Measurements from ENCODE around the gene CCL3.

Gene CCL3

DNA sequence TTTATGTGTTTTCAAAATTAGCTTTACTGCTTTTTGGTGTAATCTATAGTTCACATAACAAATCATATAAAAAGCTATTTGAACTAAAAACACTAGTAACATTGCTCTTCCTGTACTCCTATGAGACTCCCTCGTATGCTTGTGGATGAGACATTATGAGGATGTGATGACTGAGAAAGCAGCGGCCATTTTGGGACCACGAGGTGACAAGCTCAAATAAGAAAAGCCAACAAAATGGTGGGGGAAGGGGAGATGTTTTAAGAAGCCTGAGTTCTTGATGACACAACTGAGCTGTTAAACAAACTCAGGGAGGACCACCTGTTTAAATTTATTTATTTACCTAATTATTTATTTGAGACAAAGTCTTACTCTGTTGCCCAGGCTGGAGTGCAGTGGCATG is 21.4 kb downstream of the CCL3 start:
- H3K9me3 ChIP-seq (ENCODE audit: control extremely low read depth in 1 of 5, control insufficient read depth in 4 of 5, insufficient read depth in 2 of 5, low read depth in 1 of 5, low read length in 4 of 5), result no peaks in the 10 kb centered on the region
- DNase-seq, result peak in 2 of 3 donors; percentile 15 to 23
- ChIA-PET CTCF (interaction anchor here (0.7 to 1.3 kb wide), 6 partner anchors 11 to 86 kb away, joined by 3 to 5 read pairs (median 3); no protein-coding TSS in a partner anchor), POLR2A (no interaction called here)
- H3K27me3 ChIP-seq (replicated peaks in 2 of 5; ENCODE audit: control insufficient read depth in 4 of 5, insufficient read depth in 5 of 5, low read length in 4 of 5), result peaks cover 0 to 2% (median 0%) of the 10 kb centered on the region in 5 experiments
- 100% methylated on average over 1 of the region's 3 CpGs for WGBS (ENCODE audit: insufficient coverage)
- no peak overlapping the region for H3K4me3 ChIP-seq (ENCODE audit: control insufficient read depth in 1 of 7, extremely low read depth in 1 of 7, insufficient read depth in 4 of 7, low read depth in 2 of 7, low read length in 6 of 7)
- peaks cover 0 to 7% (median 0%) of the 10 kb centered on the region in 4 experiments for H3K4me1 ChIP-seq (ENCODE audit: control extremely low read depth in 1 of 4, control insufficient read depth in 4 of 4, insufficient read depth in 4 of 4, low read length in 3 of 4)
- no peaks in the 10 kb centered on the region for H3K36me3 ChIP-seq (ENCODE audit: control insufficient read depth in 4 of 4, insufficient read depth in 4 of 4, low read length in 3 of 4)
- no peak overlapping the region for H3K27ac ChIP-seq (ENCODE audit: insufficient read depth in 1 of 2, low read depth in 1 of 2, low read length in 2 of 2, poor library complexity in 1 of 2, severe bottlenecking in 2 of 2)

DNA sequence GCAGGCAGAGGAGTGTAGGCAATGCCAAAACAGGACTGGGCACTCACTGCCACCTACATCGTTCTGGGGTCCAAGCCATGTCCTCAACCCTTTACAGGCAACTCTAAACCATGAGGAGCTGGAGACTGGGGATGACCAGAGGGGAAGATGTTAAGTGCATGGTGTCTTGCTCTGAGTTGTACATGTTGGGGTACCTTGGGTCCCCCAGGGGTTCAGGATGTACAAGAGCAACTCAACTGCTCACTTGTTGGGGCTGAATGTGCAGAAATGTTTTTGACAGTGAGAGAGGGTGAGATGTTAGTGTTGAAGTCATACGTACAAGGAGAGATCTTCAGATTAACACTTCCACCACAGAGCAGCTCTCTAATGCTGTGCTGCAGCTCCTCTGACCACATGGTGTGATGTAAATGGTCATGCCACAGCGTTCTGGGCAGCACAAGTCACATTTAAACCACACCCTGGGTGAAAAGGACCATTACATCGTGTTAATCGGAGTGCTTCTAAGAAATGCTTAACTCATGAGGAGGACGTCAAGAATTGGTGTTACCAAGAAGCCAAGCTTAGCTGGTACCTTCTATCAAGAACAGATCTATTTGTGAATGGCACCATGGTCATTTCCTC is 23.5 kb downstream of the CCL3 start:
- Histone ChIP-seq H3K27ac (ENCODE audit: insufficient read depth in 1 of 2, low read depth in 1 of 2, low read length in 2 of 2, poor library complexity in 1 of 2, severe bottlenecking in 2 of 2) (no peak overlapping the region), H3K4me3 (ENCODE audit: control insufficient read depth in 1 of 7, extremely low read depth in 1 of 7, insufficient read depth in 4 of 7, low read depth in 2 of 7, low read length in 6 of 7) (no peak overlapping the region), H3K4me1 (ENCODE audit: control extremely low read depth in 1 of 4, control insufficient read depth in 4 of 4, insufficient read depth in 4 of 4, low read length in 3 of 4) (peaks cover 0 to 4% (median 0%) of the 10 kb centered on the region in 4 experiments), H3K27me3 (replicated peaks in 2 of 5; ENCODE audit: control insufficient read depth in 4 of 5, insufficient read depth in 5 of 5, low read length in 4 of 5) (peaks cover 0 to 2% (median 0%) of the 10 kb centered on the region in 5 experiments), H3K36me3 (ENCODE audit: control insufficient read depth in 4 of 4, insufficient read depth in 4 of 4, low read length in 3 of 4) (no peaks in the 10 kb centered on the region), H3K9me3 (ENCODE audit: control extremely low read depth in 1 of 5, control insufficient read depth in 4 of 5, insufficient read depth in 2 of 5, low read depth in 1 of 5, low read length in 4 of 5) (no peaks in the 10 kb centered on the region)
- no peak for DNase-seq
- CTCF ChIA-PET, result interaction anchor here (0.9 to 1.9 kb wide), 2 partner anchors 83 to 90 kb away, joined by 3 to 5 read pairs; no protein-coding TSS in a partner anchor
- WGBS (ENCODE audit: insufficient coverage), result 96% methylated on average over 4 of the region's 6 CpGs
- POLR2A ChIA-PET, result no interaction called here

DNA sequence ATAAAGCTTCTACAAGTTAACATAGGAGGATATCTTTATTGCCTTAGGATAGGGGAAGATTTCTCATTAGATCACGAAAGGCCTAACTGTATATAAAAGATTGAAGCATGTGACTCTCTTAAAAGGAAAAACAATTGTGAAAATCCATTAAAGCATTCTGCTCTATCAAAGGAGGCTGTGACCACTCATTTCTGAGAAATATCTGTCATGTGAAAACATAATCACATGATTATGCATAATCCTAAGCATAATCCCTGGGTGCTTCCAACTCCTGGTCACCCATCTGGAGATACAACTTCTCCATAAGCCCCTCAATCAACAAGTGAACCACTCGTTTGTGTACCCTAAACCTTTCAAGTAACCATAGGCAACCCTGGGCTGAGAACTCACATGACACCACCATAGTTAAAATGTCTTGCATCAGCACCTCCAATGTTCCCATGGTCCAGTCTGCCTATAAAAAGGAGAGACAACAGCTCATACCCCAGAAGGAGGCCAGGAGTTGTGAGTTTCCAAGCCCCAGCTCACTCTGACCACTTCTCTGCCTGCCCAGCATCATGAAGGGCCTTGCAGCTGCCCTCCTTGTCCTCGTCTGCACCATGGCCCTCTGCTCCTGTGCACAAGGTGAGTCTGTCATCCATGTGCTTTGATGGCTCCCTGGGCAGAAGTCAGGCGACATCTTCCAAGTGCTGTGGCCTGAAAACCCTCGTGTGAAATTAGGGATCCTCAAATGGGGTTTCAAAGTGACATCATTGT is 26.0 kb downstream of the CCL3 start, which contains the start of gene CCL18:
TSS of gene CCL18 (plus strand) at position 487 of the 756 bp plus-strand sequence. CDS start at position 558, 71 bp downstream.
- Histone ChIP-seq H3K4me1 (ENCODE audit: control extremely low read depth in 1 of 4, control insufficient read depth in 4 of 4, insufficient read depth in 4 of 4, low read length in 3 of 4) (no peaks in the 10 kb centered on the region), H3K36me3 (ENCODE audit: control insufficient read depth in 4 of 4, insufficient read depth in 4 of 4, low read length in 3 of 4) (no peaks in the 10 kb centered on the region), H3K27ac (ENCODE audit: insufficient read depth in 1 of 2, low read depth in 1 of 2, low read length in 2 of 2, poor library complexity in 1 of 2, severe bottlenecking in 2 of 2) (no peak within 1 kb of the TSS), H3K4me3 (ENCODE audit: control insufficient read depth in 1 of 7, extremely low read depth in 1 of 7, insufficient read depth in 4 of 7, low read depth in 2 of 7, low read length in 6 of 7) (no peak within 1 kb of the TSS), H3K27me3 (replicated peaks in 2 of 5; ENCODE audit: control insufficient read depth in 4 of 5, insufficient read depth in 5 of 5, low read length in 4 of 5) (peaks cover 0 to 2% (median 0%) of the 10 kb centered on the region in 5 experiments), H3K9me3 (ENCODE audit: control extremely low read depth in 1 of 5, control insufficient read depth in 4 of 5, insufficient read depth in 2 of 5, low read depth in 1 of 5, low read length in 4 of 5) (no peaks in the 10 kb centered on the region)
- no peak for DNase-seq
- 96% methylated on average over 4 of the region's 5 CpGs for WGBS (ENCODE audit: insufficient coverage)
- ChIA-PET CTCF (no interaction called here), POLR2A (no interaction called here)

DNA sequence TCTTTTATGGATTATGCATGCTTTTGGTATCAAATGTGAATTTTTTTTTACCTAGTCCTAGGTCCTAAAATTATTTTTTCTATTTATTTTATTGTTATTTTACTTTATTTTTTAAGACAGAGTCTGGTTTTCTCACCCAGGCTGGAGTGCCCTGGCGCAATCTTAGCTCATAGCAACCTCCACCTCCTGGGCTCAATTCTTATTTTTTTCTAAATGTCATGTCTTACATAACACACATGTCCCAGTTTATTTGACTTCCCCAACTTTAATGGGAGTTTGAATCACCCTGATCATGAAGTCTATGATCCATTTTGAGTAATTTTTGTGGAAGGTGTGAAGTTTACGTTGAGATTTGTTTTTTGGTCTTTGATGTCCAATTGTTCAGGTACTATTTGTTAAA is 29.1 kb downstream of the CCL3 start:
- no peak for DNase-seq
- Histone ChIP-seq H3K27me3 (replicated peaks in 2 of 5; ENCODE audit: control insufficient read depth in 4 of 5, insufficient read depth in 5 of 5, low read length in 4 of 5) (peaks cover 0 to 2% (median 0%) of the 10 kb centered on the region in 5 experiments), H3K4me3 (ENCODE audit: control insufficient read depth in 1 of 7, extremely low read depth in 1 of 7, insufficient read depth in 4 of 7, low read depth in 2 of 7, low read length in 6 of 7) (no peak overlapping the region), H3K4me1 (ENCODE audit: control extremely low read depth in 1 of 4, control insufficient read depth in 4 of 4, insufficient read depth in 4 of 4, low read length in 3 of 4) (no peaks in the 10 kb centered on the region), H3K36me3 (ENCODE audit: control insufficient read depth in 4 of 4, insufficient read depth in 4 of 4, low read length in 3 of 4) (no peaks in the 10 kb centered on the region), H3K27ac (ENCODE audit: insufficient read depth in 1 of 2, low read depth in 1 of 2, low read length in 2 of 2, poor library complexity in 1 of 2, severe bottlenecking in 2 of 2) (no peak overlapping the region), H3K9me3 (ENCODE audit: control extremely low read depth in 1 of 5, control insufficient read depth in 4 of 5, insufficient read depth in 2 of 5, low read depth in 1 of 5, low read length in 4 of 5) (no peaks in the 10 kb centered on the region)
- ChIA-PET CTCF (no interaction called here), POLR2A (no interaction called here)
- 44% methylated on average over 1 of the region's 2 CpGs for WGBS (ENCODE audit: insufficient coverage)

DNA sequence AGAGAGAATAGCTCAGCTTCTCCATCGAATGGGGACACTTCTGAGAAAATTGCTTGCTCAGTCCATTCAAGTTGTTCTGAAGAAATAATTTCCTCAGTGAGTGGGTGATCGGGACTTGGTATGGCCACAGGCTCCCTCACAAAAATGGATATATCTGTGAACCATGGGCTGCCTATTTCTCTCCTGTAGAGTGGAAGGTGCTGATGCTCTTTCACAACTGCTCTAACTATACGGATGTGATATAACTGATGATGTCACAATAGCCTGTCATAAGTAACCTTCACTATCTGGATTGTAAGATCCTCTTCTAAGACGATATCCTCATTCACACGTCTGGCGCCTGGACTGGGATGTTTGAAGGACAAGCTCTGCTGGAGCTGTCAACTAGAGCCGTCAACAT is 30.5 kb downstream of the CCL3 start:
- Histone ChIP-seq H3K36me3 (ENCODE audit: control insufficient read depth in 4 of 4, insufficient read depth in 4 of 4, low read length in 3 of 4) (no peaks in the 10 kb centered on the region), H3K4me1 (ENCODE audit: control extremely low read depth in 1 of 4, control insufficient read depth in 4 of 4, insufficient read depth in 4 of 4, low read length in 3 of 4) (no peaks in the 10 kb centered on the region), H3K27ac (ENCODE audit: insufficient read depth in 1 of 2, low read depth in 1 of 2, low read length in 2 of 2, poor library complexity in 1 of 2, severe bottlenecking in 2 of 2) (no peak overlapping the region), H3K4me3 (ENCODE audit: control insufficient read depth in 1 of 7, extremely low read depth in 1 of 7, insufficient read depth in 4 of 7, low read depth in 2 of 7, low read length in 6 of 7) (no peak overlapping the region), H3K27me3 (replicated peaks in 2 of 5; ENCODE audit: control insufficient read depth in 4 of 5, insufficient read depth in 5 of 5, low read length in 4 of 5) (no peaks in the 10 kb centered on the region), H3K9me3 (ENCODE audit: control extremely low read depth in 1 of 5, control insufficient read depth in 4 of 5, insufficient read depth in 2 of 5, low read depth in 1 of 5, low read length in 4 of 5) (no peaks in the 10 kb centered on the region)
- ChIA-PET CTCF (interaction anchor here (1.0 to 1.9 kb wide), 2 partner anchors 14 to 90 kb away, joined by 3 to 12 read pairs; no protein-coding TSS in a partner anchor), POLR2A (no interaction called here)
- no peak for DNase-seq
- 100% methylated on average over 6 of the region's 7 CpGs for WGBS (ENCODE audit: insufficient coverage)

DNA sequence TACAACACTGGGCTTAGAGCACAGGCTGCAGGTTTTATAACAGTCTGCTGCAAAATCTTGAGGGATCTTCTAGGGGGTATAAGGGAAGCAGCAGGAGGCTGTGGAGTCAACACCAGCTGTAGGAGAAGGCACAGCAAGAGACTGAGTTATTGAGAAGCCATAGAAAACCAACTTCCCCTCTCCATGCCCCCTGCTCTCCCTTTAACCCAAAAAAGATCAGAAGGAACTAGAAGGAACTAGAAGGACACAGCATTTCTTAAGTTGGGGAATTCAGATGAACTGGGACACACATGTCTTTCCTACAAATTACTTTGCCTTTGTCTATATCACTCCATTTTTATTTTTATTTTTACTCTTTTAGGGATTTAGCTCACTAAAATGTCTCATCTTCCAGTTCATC is 32.0 kb downstream of the CCL3 start:
- POLR2A ChIA-PET, result no interaction called here
- CTCF ChIA-PET, result interaction anchor here (1.2 to 1.8 kb wide), 3 partner anchors 11 to 15 kb away, joined by 3 to 4 read pairs (median 3); no protein-coding TSS in a partner anchor

DNA sequence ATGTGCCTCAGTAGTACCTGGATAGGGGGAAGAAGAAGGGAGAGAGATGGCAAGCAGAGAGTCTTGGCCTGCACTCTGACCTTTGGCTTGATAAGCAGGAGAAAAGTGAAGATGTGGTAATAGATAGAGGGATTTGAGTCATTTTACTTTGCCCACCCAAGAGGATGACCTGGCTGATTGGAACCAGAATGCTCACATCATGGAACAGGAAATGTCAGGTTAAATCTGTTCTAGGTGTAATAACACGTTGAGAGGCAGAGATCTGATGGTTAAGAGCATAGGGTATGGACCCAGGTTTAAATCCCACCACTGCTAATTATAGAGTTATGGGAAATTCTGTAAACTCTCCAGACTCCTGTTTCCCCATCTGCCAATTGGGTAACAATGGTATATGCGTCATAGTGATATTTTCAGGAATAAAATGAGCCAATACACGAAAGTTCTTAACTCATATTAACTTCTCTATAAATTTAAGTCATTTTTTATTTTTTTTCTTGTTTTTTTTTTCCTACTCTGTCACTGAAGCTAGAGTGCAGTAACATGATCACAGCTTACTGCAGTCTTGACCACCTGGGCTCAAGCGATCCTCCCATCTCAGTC is 33.9 kb downstream of the CCL3 start:
- no peak for DNase-seq
- Histone ChIP-seq H3K9me3 (ENCODE audit: control extremely low read depth in 1 of 5, control insufficient read depth in 4 of 5, insufficient read depth in 2 of 5, low read depth in 1 of 5, low read length in 4 of 5) (peaks cover 0 to 9% (median 0%) of the 10 kb centered on the region in 5 experiments), H3K27me3 (replicated peaks in 2 of 5; ENCODE audit: control insufficient read depth in 4 of 5, insufficient read depth in 5 of 5, low read length in 4 of 5) (no peaks in the 10 kb centered on the region), H3K27ac (ENCODE audit: insufficient read depth in 1 of 2, low read depth in 1 of 2, low read length in 2 of 2, poor library complexity in 1 of 2, severe bottlenecking in 2 of 2) (no peak overlapping the region), H3K4me3 (ENCODE audit: control insufficient read depth in 1 of 7, extremely low read depth in 1 of 7, insufficient read depth in 4 of 7, low read depth in 2 of 7, low read length in 6 of 7) (no peak overlapping the region), H3K36me3 (ENCODE audit: control insufficient read depth in 4 of 4, insufficient read depth in 4 of 4, low read length in 3 of 4) (no peaks in the 10 kb centered on the region), H3K4me1 (ENCODE audit: control extremely low read depth in 1 of 4, control insufficient read depth in 4 of 4, insufficient read depth in 4 of 4, low read length in 3 of 4) (no peaks in the 10 kb centered on the region)
- ChIA-PET POLR2A (no interaction called here), CTCF (interaction anchor here (1.1 to 1.4 kb wide), 2 partner anchors 93 kb away, joined by 3 read pairs; no protein-coding TSS in a partner anchor)
- WGBS (ENCODE audit: insufficient coverage), result 92% methylated on average over 2 of the region's 4 CpGs

More for the DNA sequence above, 32.0 kb downstream of the CCL3 start:
- Histone ChIP-seq H3K4me3 (ENCODE audit: control insufficient read depth in 1 of 7, extremely low read depth in 1 of 7, insufficient read depth in 4 of 7, low read depth in 2 of 7, low read length in 6 of 7) (no peak overlapping the region), H3K27ac (ENCODE audit: insufficient read depth in 1 of 2, low read depth in 1 of 2, low read length in 2 of 2, poor library complexity in 1 of 2, severe bottlenecking in 2 of 2) (no peak overlapping the region), H3K27me3 (replicated peaks in 2 of 5; ENCODE audit: control insufficient read depth in 4 of 5, insufficient read depth in 5 of 5, low read length in 4 of 5) (no peaks in the 10 kb centered on the region), H3K36me3 (ENCODE audit: control insufficient read depth in 4 of 4, insufficient read depth in 4 of 4, low read length in 3 of 4) (no peaks in the 10 kb centered on the region), H3K4me1 (ENCODE audit: control extremely low read depth in 1 of 4, control insufficient read depth in 4 of 4, insufficient read depth in 4 of 4, low read length in 3 of 4) (no peaks in the 10 kb centered on the region), H3K9me3 (ENCODE audit: control extremely low read depth in 1 of 5, control insufficient read depth in 4 of 5, insufficient read depth in 2 of 5, low read depth in 1 of 5, low read length in 4 of 5) (no peaks in the 10 kb centered on the region)
- no peak for DNase-seq

Data from common myeloid progenitor, CD34-positive (primary cell).